Measurements from ENCODE around the gene CLCN1.
"Not testable (repeated sequence)": the region's sequence is repeated elsewhere in the genome, so short reads cannot be mapped to it uniquely, and the experiment has no call there.

Gene CLCN1

DNA sequence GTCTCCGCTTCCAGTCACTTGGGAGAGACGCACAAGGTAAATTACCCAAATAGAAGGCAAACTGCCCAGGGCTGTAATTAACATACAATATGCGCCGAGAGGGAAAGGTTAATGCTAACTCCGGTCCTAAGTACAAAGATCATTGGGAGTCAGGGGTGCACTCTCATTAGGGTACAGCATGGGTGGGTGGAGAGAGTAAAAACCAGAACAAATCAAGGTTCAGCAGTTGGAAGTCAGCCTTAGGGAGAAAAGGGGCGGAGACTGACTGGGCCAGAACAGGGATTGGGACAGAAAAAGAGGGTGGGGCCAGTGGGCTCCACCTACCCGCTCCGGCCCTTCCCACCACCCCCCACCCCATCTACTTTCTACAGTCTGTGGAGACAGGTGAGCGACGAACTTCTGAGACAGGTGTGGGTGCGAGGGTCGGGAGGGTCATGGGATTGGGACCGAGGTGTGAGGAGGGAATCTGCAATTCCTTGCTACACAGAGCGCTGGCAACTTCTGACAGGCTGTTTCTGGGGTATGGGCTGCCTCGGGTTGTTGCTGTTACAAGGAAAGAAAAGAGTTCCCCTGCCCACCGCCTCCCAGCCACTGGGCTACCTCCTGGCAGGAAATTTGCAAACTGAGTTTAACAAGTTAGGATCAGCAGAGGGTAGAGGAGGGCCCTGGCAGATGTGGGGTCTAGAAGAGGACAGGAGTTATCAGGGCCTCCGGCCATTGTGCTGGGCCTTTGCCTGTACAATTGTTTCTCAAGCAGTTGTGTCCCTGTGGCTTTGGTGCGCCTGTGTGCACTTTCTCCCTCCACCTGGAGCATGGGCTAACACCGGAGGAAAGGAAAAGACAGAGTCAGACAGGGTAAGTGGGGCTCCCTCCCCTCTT lies 31.1 kb upstream of the CLCN1 start, which contains the start of gene TMEM139:
TMEM139 (plus strand) TSS at position 368 of the 879 bp plus-strand sequence. CDS start 1,000 bp downstream, outside the sequence.
- peaks cover under 1% of the 10 kb centered on the region for H3K36me3 ChIP-seq (ENCODE audit: control insufficient read depth, insufficient read depth, low read length)
- peaks cover 12% of the 10 kb centered on the region for H3K9me3 ChIP-seq (ENCODE audit: control insufficient read depth, low read length)
- H3K4me1 ChIP-seq (ENCODE audit: control insufficient read depth, insufficient read depth, low read length, poor library complexity, severe bottlenecking): peaks cover 13% of the 10 kb centered on the region
- no peak within 1 kb of the TSS for H3K4me3 ChIP-seq (ENCODE audit: extremely low read depth, insufficient read depth, low read length, poor library complexity, severe bottlenecking)
- WGBS, 2 experiments (ENCODE audit: insufficient coverage in 2 of 2): 75 to 82% methylated on average over 9 to 10 of the region's 19 CpGs
- H3K27ac ChIP-seq (ENCODE audit: low read depth, low read length, severe bottlenecking): no peak within 1 kb of the TSS

DNA sequence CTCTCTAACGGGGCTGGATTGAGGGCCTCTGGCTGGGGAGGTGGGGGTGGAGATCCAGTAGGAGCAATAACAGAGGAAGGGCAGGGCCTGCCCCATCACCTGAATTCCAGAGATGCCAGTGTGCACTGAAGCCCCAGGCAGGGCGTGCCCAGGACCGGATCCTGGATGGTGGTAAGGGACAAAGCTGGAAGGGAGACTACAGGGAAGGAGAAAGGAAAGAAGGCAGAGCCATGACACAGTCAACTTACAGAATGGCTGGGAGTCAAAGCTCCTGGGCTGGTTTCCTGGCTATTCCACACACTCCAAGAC lies 30.5 kb upstream of the CLCN1 start:
- 91 to 93% methylated on average over 2 of the region's 3 CpGs for WGBS, 2 experiments (ENCODE audit: insufficient coverage in 2 of 2)
- Histone ChIP-seq H3K4me1 (ENCODE audit: control insufficient read depth, insufficient read depth, low read length, poor library complexity, severe bottlenecking) (peaks cover 10% of the 10 kb centered on the region), H3K4me3 (ENCODE audit: extremely low read depth, insufficient read depth, low read length, poor library complexity, severe bottlenecking) (no peak overlapping the region), H3K27ac (ENCODE audit: low read depth, low read length, severe bottlenecking) (no peak overlapping the region), H3K36me3 (ENCODE audit: control insufficient read depth, insufficient read depth, low read length) (peaks cover 6% of the 10 kb centered on the region), H3K9me3 (ENCODE audit: control insufficient read depth, low read length) (peaks cover 12% of the 10 kb centered on the region)

DNA sequence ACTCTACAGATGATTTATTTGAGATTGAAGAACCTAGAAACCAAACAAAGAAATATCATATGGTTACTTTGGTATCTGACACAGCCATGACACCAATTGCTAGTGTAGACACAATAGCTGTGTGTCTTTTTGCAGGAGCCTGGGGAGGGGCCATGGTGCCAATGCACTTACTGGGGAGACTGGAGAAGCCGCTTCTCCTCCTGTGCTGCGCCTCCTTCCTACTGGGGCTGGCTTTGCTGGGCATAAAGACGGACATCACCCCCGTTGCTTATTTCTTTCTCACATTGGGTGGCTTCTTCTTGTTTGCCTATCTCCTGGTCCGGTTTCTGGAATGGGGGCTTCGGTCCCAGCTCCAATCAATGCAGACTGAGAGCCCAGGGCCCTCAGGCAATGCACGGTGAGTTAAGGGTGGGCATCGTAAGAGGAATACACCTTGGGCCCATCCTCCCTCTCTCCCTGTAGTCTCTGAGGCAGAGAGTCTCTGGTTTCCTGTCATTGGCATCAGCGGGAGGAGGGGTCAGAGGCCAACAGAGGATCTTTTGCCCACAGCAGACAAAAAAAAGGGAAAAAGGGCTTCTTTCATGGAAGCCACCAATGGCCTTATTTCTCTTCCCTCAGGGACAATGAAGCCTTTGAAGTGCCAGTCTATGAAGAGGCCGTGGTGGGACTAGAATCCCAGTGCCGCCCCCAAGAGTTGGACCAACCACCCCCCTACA lies 29.9 kb upstream of the CLCN1 start:
- peaks cover 12% of the 10 kb centered on the region for H3K36me3 ChIP-seq (ENCODE audit: control insufficient read depth, insufficient read depth, low read length)
- 92% methylated on average over 8 to 9 of the region's 11 CpGs for WGBS, 2 experiments (ENCODE audit: insufficient coverage in 2 of 2)
- peaks cover 12% of the 10 kb centered on the region for H3K9me3 ChIP-seq (ENCODE audit: control insufficient read depth, low read length)
- H3K4me1 ChIP-seq (ENCODE audit: control insufficient read depth, insufficient read depth, low read length, poor library complexity, severe bottlenecking): peaks cover 15% of the 10 kb centered on the region
- no peak overlapping the region for H3K27ac ChIP-seq (ENCODE audit: low read depth, low read length, severe bottlenecking)
- no peak overlapping the region for H3K4me3 ChIP-seq (ENCODE audit: extremely low read depth, insufficient read depth, low read length, poor library complexity, severe bottlenecking)

DNA sequence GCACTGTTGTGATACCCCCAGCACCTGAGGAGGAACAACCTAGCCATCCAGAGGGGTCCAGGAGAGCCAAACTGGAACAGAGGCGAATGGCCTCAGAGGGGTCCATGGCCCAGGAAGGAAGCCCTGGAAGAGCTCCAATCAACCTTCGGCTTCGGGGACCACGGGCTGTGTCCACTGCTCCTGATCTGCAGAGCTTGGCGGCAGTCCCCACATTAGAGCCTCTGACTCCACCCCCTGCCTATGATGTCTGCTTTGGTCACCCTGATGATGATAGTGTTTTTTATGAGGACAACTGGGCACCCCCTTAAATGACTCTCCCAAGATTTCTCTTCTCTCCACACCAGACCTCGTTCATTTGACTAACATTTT lies 29.4 kb upstream of the CLCN1 start:
- Histone ChIP-seq H3K36me3 (ENCODE audit: control insufficient read depth, insufficient read depth, low read length) (peaks cover 17% of the 10 kb centered on the region), H3K4me3 (ENCODE audit: extremely low read depth, insufficient read depth, low read length, poor library complexity, severe bottlenecking) (no peak overlapping the region), H3K9me3 (ENCODE audit: control insufficient read depth, low read length) (peaks cover 12% of the 10 kb centered on the region), H3K4me1 (ENCODE audit: control insufficient read depth, insufficient read depth, low read length, poor library complexity, severe bottlenecking) (peaks cover 17% of the 10 kb centered on the region), H3K27ac (ENCODE audit: low read depth, low read length, severe bottlenecking) (no peak overlapping the region)
- 83 to 86% methylated on average over 4 of the region's 6 CpGs for WGBS, 2 experiments (ENCODE audit: insufficient coverage in 2 of 2)

DNA sequence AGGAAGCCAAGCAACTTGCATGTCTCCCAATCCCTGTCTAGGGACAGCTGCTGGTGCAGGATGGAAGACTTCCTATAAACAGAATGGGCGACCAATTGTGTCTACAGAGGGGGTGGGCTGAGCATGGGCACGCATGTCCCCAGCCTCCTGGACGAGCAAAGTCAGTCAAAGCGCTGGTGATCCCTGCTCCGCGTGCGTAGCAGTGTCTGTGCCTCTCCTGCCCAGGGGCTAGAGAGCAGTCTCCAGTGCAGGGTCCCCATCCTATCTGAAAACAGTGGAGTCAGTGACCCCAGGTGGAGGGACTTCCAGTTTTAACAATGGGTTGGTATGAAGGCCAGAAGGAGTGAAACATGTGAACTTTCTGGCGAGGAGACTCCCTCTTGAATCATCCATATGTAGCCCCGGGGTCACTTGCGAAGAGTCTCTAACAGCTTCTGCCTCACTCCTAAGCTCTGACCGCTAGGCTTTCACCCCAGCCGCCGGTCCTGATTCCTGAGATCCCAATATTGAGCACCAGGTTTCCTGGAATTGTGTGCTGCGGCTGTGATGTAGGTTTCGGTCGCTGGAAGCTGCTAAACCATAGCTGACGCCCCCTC lies 28.5 kb upstream of the CLCN1 start:
- Histone ChIP-seq H3K36me3 (ENCODE audit: control insufficient read depth, insufficient read depth, low read length) (peaks cover 26% of the 10 kb centered on the region), H3K9me3 (ENCODE audit: control insufficient read depth, low read length) (peaks cover 12% of the 10 kb centered on the region), H3K4me3 (ENCODE audit: extremely low read depth, insufficient read depth, low read length, poor library complexity, severe bottlenecking) (peak overlapping the region; percentile 86), H3K4me1 (ENCODE audit: control insufficient read depth, insufficient read depth, low read length, poor library complexity, severe bottlenecking) (peaks cover 17% of the 10 kb centered on the region), H3K27ac (ENCODE audit: low read depth, low read length, severe bottlenecking) (no peak overlapping the region)
- WGBS, 2 experiments (ENCODE audit: insufficient coverage in 2 of 2): 89 to 94% methylated on average over 17 of the region's 17 CpGs

DNA sequence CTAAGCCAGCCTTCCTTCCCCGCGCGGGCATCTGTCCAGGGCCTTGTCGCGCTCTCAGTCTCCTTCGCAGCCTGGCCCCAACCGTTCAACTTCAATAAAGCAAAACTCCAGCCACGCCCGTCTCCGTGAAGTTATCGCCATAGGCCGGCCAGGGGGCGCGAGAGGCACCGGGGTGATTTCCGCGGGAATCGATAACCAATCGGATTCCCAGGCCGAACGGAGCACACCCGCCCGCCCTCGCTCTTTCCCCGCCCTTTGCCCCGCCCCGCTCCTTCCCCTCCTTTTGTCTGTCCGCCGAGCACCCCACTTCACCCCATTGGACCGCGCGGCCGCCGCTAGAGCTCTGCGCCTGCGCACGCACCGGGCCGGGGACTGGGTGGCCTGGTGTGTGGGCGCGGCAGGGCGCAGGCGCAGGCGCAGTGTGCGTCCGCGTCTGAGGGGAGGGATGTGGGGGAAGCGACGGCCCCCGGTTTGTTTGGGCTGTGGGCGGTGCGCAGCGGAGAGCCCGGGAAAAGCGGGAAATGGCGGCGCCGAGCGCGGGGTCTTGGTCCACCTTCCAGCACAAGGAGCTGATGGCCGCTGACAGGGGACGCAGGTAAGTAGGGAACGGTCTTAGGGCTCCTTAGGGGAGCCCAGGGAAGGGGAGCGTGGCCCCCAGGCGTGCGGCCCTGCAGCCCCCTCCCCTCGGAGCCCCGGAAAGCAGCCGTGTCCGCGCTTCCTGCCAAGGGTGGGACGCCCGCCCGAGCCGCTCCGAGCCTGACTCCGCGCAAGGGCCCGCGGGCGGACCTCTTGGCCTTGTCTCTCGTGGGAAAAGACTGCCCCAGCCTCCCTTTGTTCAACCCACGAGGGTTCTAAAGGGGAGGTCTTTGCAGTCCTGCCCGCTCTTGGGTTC lies 27.7 kb upstream of the CLCN1 start, which contains the start of gene CASP2:
CASP2 (plus strand) TSS at position 417 of the 892 bp plus-strand sequence; CDS start at position 522, 105 bp downstream.
- H3K4me1 ChIP-seq (ENCODE audit: control insufficient read depth, insufficient read depth, low read length, poor library complexity, severe bottlenecking): peaks cover 17% of the 10 kb centered on the region
- WGBS, 2 experiments (ENCODE audit: insufficient coverage in 2 of 2): 7 to 9% methylated on average over 49 to 55 of the region's 84 CpGs
- peak within 1 kb of the TSS; percentile 85 for H3K27ac ChIP-seq (ENCODE audit: low read depth, low read length, severe bottlenecking)
- H3K36me3 ChIP-seq (ENCODE audit: control insufficient read depth, insufficient read depth, low read length): peaks cover 33% of the 10 kb centered on the region
- H3K4me3 ChIP-seq (ENCODE audit: extremely low read depth, insufficient read depth, low read length, poor library complexity, severe bottlenecking): peak within 1 kb of the TSS; percentile 86
- peaks cover 12% of the 10 kb centered on the region for H3K9me3 ChIP-seq (ENCODE audit: control insufficient read depth, low read length)

DNA sequence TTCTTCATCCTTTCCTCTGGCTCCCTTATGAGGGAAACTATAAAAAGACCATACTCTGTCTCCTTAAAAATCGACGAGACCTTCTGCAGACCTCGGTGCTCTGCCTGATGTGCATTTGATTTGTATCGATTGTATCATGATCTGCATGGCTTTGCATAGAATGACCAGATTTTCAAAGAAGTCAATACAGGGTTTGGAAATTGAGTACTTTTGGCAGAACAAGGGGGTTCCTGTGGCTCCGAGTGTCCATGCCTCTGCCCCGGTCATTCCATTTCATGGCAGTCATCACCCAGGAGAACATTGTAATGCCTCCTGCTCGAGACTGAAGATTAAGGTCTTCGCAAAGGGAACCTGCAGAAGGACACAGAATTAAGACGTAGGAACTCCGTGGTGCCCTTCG lies 27.1 kb upstream of the CLCN1 start:
- Histone ChIP-seq H3K4me1 (ENCODE audit: control insufficient read depth, insufficient read depth, low read length, poor library complexity, severe bottlenecking) (peaks cover 22% of the 10 kb centered on the region), H3K27ac (ENCODE audit: low read depth, low read length, severe bottlenecking) (peak overlapping the region; percentile 85), H3K36me3 (ENCODE audit: control insufficient read depth, insufficient read depth, low read length) (peaks cover 40% of the 10 kb centered on the region), H3K9me3 (ENCODE audit: control insufficient read depth, low read length) (peaks cover 12% of the 10 kb centered on the region), H3K4me3 (ENCODE audit: extremely low read depth, insufficient read depth, low read length, poor library complexity, severe bottlenecking) (peak overlapping the region; percentile 86)
- WGBS, 2 experiments (ENCODE audit: insufficient coverage in 2 of 2): 2 to 3% methylated on average over 5 to 8 of the region's 11 CpGs

DNA sequence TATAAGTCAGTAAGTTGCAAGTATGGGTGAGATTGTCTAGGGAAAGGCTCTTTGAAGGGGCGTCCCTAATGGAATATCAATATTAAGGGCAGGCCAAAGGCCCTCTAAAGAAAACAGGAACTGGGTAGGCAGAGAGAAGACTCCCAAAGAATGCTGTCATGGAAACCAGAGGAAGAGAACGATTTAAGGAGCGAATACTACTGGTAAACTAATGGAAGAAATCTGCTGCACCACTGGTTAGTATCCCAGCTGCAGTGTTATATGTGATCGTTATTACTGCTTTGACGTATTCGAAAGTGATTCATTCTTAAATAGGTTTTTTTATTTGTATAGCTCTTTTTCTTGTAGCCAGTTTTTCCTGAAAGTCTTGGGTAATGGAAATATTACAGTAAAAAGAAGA lies 26.5 kb upstream of the CLCN1 start:
- Histone ChIP-seq H3K4me3 (ENCODE audit: extremely low read depth, insufficient read depth, low read length, poor library complexity, severe bottlenecking) (peak overlapping the region; percentile 86), H3K9me3 (ENCODE audit: control insufficient read depth, low read length) (peaks cover 12% of the 10 kb centered on the region), H3K36me3 (ENCODE audit: control insufficient read depth, insufficient read depth, low read length) (peaks cover 46% of the 10 kb centered on the region), H3K4me1 (ENCODE audit: control insufficient read depth, insufficient read depth, low read length, poor library complexity, severe bottlenecking) (peaks cover 22% of the 10 kb centered on the region), H3K27ac (ENCODE audit: low read depth, low read length, severe bottlenecking) (peak overlapping the region; percentile 85)
- WGBS, 2 experiments (ENCODE audit: insufficient coverage in 2 of 2): 44 to 56% methylated on average over 5 to 6 of the region's 6 CpGs

DNA sequence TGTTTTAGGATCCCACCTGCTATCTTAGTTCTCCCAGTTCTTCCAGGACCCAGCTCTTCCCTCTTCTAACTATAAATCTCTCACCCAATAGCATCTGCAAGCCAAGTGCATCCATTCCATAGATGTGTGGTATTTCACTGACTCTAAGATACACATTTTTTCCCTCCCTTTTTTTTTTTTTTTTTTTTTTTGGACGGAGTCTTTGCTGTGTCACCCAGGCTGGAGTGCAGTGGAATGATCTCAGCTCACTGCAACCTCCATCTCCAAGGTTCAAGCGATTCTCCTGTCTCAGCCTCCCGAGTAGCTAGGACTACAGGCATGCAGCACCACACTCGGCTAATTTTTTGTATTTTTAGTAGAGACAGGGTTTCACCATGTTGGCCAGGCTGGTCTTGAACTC lies 26.0 kb upstream of the CLCN1 start:
- Histone ChIP-seq H3K4me3 (ENCODE audit: extremely low read depth, insufficient read depth, low read length, poor library complexity, severe bottlenecking) (peak overlapping the region; percentile 86), H3K9me3 (ENCODE audit: control insufficient read depth, low read length) (peaks cover 12% of the 10 kb centered on the region), H3K4me1 (ENCODE audit: control insufficient read depth, insufficient read depth, low read length, poor library complexity, severe bottlenecking) (peaks cover 22% of the 10 kb centered on the region), H3K36me3 (ENCODE audit: control insufficient read depth, insufficient read depth, low read length) (peaks cover 50% of the 10 kb centered on the region)
- 74 to 100% methylated on average over 1 to 3 of the region's 4 CpGs for WGBS, 2 experiments (ENCODE audit: insufficient coverage in 2 of 2)
- not testable (repeated sequence) for H3K27ac ChIP-seq (ENCODE audit: low read depth, low read length, severe bottlenecking)

DNA sequence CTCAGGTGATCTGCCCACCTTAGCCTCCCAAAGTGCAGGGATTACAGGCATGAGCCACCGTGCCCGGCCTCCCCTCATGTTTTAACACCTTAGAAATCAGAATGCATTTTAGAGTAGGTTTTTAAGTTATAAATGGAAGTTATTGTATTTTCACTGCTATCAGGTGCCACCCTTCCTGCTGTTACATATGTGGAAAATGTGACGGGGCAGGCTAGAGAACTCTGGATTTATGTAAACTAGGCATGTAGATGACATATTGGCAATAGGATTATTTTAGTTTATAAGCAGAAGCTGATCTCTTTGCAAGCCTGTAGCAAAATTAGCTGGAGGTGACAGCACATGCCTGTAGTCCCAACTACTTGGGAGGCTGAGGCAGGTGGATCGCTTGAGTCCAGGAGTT lies 25.6 kb upstream of the CLCN1 start:
- H3K9me3 ChIP-seq (ENCODE audit: control insufficient read depth, low read length): peaks cover 12% of the 10 kb centered on the region
- H3K4me3 ChIP-seq (ENCODE audit: extremely low read depth, insufficient read depth, low read length, poor library complexity, severe bottlenecking): peak overlapping the region; percentile 86
- whole genome bisulfite sequencing, 2 experiments (ENCODE audit: insufficient coverage in 2 of 2): 87 to 100% methylated on average over 2 to 4 of the region's 4 CpGs
- peaks cover 54% of the 10 kb centered on the region for H3K36me3 ChIP-seq (ENCODE audit: control insufficient read depth, insufficient read depth, low read length)
- no peak overlapping the region for H3K27ac ChIP-seq (ENCODE audit: low read depth, low read length, severe bottlenecking)
- H3K4me1 ChIP-seq (ENCODE audit: control insufficient read depth, insufficient read depth, low read length, poor library complexity, severe bottlenecking): peaks cover 20% of the 10 kb centered on the region

All from mesodermal cell (in vitro differentiated cells).